Activated CD4-positive, alpha-beta T cell treated with anti-CD3 and anti-CD28 coated beads, Interleukin-2, amount 10 ng/mL, durations not matched to agents 7 days and 5 days (primary cell): ENCODE data around the gene MCIDAS. TPM values are rescaled to one million over a fixed set of nuclear protein-coding genes. Genes with fewer than 3 reads are reported as not detected.
A peak's percentile ranks its signal among the peaks of the same experiment; 100 is the strongest.

Experiments used
- CTCF ChIA-PET: fragments of 350-600 bp; sonication (Branson Sonifier 250); formaldehyde crosslinking; loops from one replicate; lab custom pipeline; 2021; ENCODE audit warnings: antibody characterized with exemption; lab: Charles Lee
- POLR2A ChIA-PET: fragments of 350-600 bp; sonication (Branson Sonifier 250); formaldehyde crosslinking; loops from one replicate; lab custom pipeline; 2021; ENCODE audit warnings: antibody characterized with exemption; lab: Charles Lee
- DNase-seq: peaks from one replicate; pipeline ENCODE4 v3.0.0-alpha.2; 2020
- H3K27ac Mint-ChIP-seq: one replicate; pipeline ENCODE4 v1.8.0; 2021; ENCODE audit warnings: mild to moderate bottlenecking, moderate library complexity, mixed read lengths
- H3K27me3 Mint-ChIP-seq: one replicate; pipeline ENCODE4 v1.8.0; 2021; ENCODE audit warnings: mixed read lengths
- H3K36me3 Mint-ChIP-seq: one replicate; pipeline ENCODE4 v1.8.0; 2021; ENCODE audit warnings: low read depth, mixed read lengths
- H3K4me1 Mint-ChIP-seq: one replicate; pipeline ENCODE4 v1.8.0; 2021; ENCODE audit warnings: mixed read lengths
- H3K4me3 Mint-ChIP-seq: one replicate; pipeline ENCODE4 v1.8.0; 2021; ENCODE audit warnings: mild to moderate bottlenecking, moderate library complexity, mixed read lengths
- H3K9me3 Mint-ChIP-seq: one replicate; pipeline ENCODE4 v1.8.0; 2021; ENCODE audit warnings: mixed read lengths
- microRNA-seq: library from miRNA; unstranded; fragments of <30 nt; microRNA quantifications from one replicate; pipeline ENCODE4 v1.2.0, GENCODE V29; 2021; ENCODE audit warnings: borderline microRNAs expressed, borderline replicate concordance
- total RNA-seq, 2 experiments: library from RNA; stranded (reverse); gene quantifications; one replicate each; pipeline ENCODE4 v1.2.3, GENCODE V29; 2021

The MCIDAS gene
- total RNA-seq, 2 experiments from 2014 or later: not detected

GRCh38 chr5:55172937-55173686 is 54.0 kb downstream of the MCIDAS start, which contains the start of gene CDC20B:
TSS of gene CDC20B (minus strand) at chr5:55173177. CDS start at chr5:55173000, 177 bp downstream.
- DNase-seq: peak; percentile 61
- H3K27ac Mint-ChIP-seq: peak within 1 kb of the TSS; percentile 79
- H3K4me1 Mint-ChIP-seq: peaks cover 40% of the 10 kb centered on the region
- POLR2A ChIA-PET: interaction anchor here (0.5 kb wide), 1 partner anchor 457 kb away, joined by 5 read pairs; no protein-coding TSS in a partner anchor
- no peaks in the 10 kb centered on the region for H3K9me3 Mint-ChIP-seq
- H3K4me3 Mint-ChIP-seq: peak within 1 kb of the TSS; percentile 80
- H3K36me3 Mint-ChIP-seq: no peaks in the 10 kb centered on the region
- peaks cover 71% of the 10 kb centered on the region for H3K27me3 Mint-ChIP-seq
- CTCF ChIA-PET: interaction anchor here (1.0 to 1.6 kb wide), 4 partner anchors 10 to 59 kb away, joined by 3 to 4 read pairs (median 3); partner anchors contain the start of gene CCNO

GRCh38 chr5:55172051-55172899 is 54.8 kb downstream of the MCIDAS start:
- peak overlapping the region; percentile 80 for H3K4me3 Mint-ChIP-seq
- no peak overlapping the region for H3K27ac Mint-ChIP-seq
- H3K9me3 Mint-ChIP-seq: no peaks in the 10 kb centered on the region
- H3K4me1 Mint-ChIP-seq: peaks cover 36% of the 10 kb centered on the region
- peak; percentile 79 for DNase-seq
- H3K36me3 Mint-ChIP-seq: no peaks in the 10 kb centered on the region
- peaks cover 73% of the 10 kb centered on the region for H3K27me3 Mint-ChIP-seq
- ChIA-PET POLR2A (interaction anchor here (0.6 kb wide), 2 partner anchors 13 to 93 kb away, joined by 3 to 8 read pairs; no protein-coding TSS in a partner anchor), CTCF (interaction anchor here (0.6 to 1.6 kb wide), 10 partner anchors 10 to 739 kb away, joined by 3 to 4 read pairs (median 3); partner anchors contain the start of gene CCNO)

DNA sequence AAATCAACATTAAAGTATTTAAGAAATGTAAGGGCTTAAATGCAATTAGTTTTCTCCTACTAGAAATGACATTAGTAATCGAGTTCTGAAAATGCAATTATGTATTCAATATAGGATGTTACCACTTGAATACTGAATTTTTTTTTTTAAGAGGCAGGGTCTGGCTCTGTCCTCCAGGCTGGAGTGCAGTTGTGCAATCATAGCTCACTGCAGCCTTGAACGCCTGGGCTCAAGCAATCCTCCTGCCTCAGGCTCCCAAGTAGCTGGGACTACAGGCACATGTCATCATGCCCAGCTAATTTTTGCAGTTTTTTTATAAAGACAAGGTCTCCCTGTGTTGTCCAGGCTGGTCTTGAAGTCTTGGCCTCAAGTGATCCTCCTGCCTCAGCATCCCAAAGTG is 55.6 kb downstream of the MCIDAS start:
- Mint-ChIP-seq H3K36me3 (no peaks in the 10 kb centered on the region), H3K4me3 (no peak overlapping the region), H3K27ac (no peak overlapping the region), H3K9me3 (no peaks in the 10 kb centered on the region), H3K4me1 (peaks cover 29% of the 10 kb centered on the region), H3K27me3 (peaks cover 71% of the 10 kb centered on the region)
- no peak for DNase-seq
- ChIA-PET CTCF (interaction anchor here (0.6 to 1.2 kb wide), 8 partner anchors 58 to 521 kb away, joined by 3 to 4 read pairs (median 3); no protein-coding TSS in a partner anchor), POLR2A (interaction anchor here (0.6 kb wide), 1 partner anchor 12 kb away, joined by 3 read pairs; no protein-coding TSS in a partner anchor)

Small RNAs within 50 kb of the gene (microRNA-seq; reads per million reads assigned to microRNA genes)
- gene MIR449A (7.6 reads per million, percentile 36 among the genes with 10 or more reads in this experiment), gene MIR449B (not detected), gene MIR449C (not detected)

Other genes with a start within 250 kb of the MCIDAS start
- gene ESM1, start 241.7 kb downstream of the MCIDAS start, total RNA-seq: not detected
- under 1 TPM in 1 of 2 experiments, not detected in 1; 0.27 TPM for gene GZMK, start 203.1 kb downstream of the MCIDAS start, total RNA-seq
- 100 to 1,000 TPM; 165 to 168 TPM for gene GZMA, start 124.7 kb downstream of the MCIDAS start, total RNA-seq
- not detected for gene GPX8, start 67.1 kb downstream of the MCIDAS start, total RNA-seq
- gene CDC20B, start 54.1 kb downstream of the MCIDAS start, total RNA-seq: under 1 TPM in 1 of 2 experiments, not detected in 1; 0.12 TPM
- not detected for gene CCNO, start 6.3 kb upstream of the MCIDAS start, total RNA-seq
- gene DHX29, start 80.4 kb upstream of the MCIDAS start, total RNA-seq: 10 to 100 TPM; 18.7 to 19.3 TPM
- gene MTREX, start 80.7 kb upstream of the MCIDAS start, total RNA-seq: 10 to 100 TPM; 71.8 to 76.1 TPM